Vagina (tissue), 2 donors: Measurements from ENCODE around the gene CPPED1. TPM values are rescaled to one million over a fixed set of nuclear protein-coding genes. Genes with fewer than 3 reads are reported as not detected.

Experiments used
- DNase-seq, 2 donors: peaks; one replicate each; pipeline ENCODE4 v3.0.0-alpha.2; 2017; ENCODE audit errors: extremely low spot score in 2 of 2
- H3K27ac ChIP-seq: fragments of 200-600 bp; sonication (generic); one replicate; pipeline ENCODE4 v1.5.1; 2019
- H3K27me3 ChIP-seq: fragments of 200-600 bp; sonication (generic); one replicate; pipeline ENCODE4 v1.5.1; 2019
- H3K36me3 ChIP-seq, 2 donors: fragments of 200-600 bp; sonication (generic); one replicate each; pipeline ENCODE4 v1.5.1; 2017 to 2019
- H3K4me1 ChIP-seq: fragments of 200-600 bp; sonication (generic); one replicate; pipeline ENCODE4 v1.5.1; 2019
- H3K4me3 ChIP-seq, 2 donors: fragments of 200-600 bp; sonication (generic); 1 replicate in 1 of 2; 2 replicates in 1 of 2; pipeline ENCODE4 v1.5.1; 2016 to 2019
- H3K9me3 ChIP-seq: fragments of 200-600 bp; sonication (generic); one replicate; pipeline ENCODE4 v1.5.1; 2019
- POLR2A ChIP-seq, 2 donors: fragments of 450-650 bp; IDR thresholded peaks; one replicate each; pipeline ENCODE4 v1.6.1; 2017; ENCODE audit warnings: antibody characterized with exemption in 2 of 2, mild to moderate bottlenecking in 2 of 2, moderate library complexity in 2 of 2
- POLR2AphosphoS5 ChIP-seq, 2 donors: sonication (generic); formaldehyde crosslinking; IDR thresholded peaks; one replicate each; pipeline ENCODE4 v1.9.0; 2017; ENCODE audit warnings: antibody characterized with exemption in 2 of 2, mild to moderate bottlenecking in 2 of 2, low read depth in 1 of 2; ENCODE audit not compliant: insufficient read depth in 1 of 2
- intact Hi-C: fragments of 100-400 bp; cut with DNase I; formaldehyde crosslinking; loops from one replicate; pipeline ENCODE4 v1.15.1; 2023
- total RNA-seq: library from RNA; depleted of rRNA; stranded (reverse); fragments of >200 nt; gene quantifications from one replicate; pipeline ENCODE4 v1.2.3, GENCODE V29; 2016
- TF ChIP-seq, protein P1 (sequence below), 3 experiments: fragments of 450-650 bp in 2 of 3; fragments of 200-600 bp in 1 of 3; sonication (generic) in 1 of 3; IDR thresholded peaks; one replicate each; pipeline ENCODE4 v1.5.1; 2017 to 2019; ENCODE audit warnings: antibody characterized with exemption in 3 of 3, mild to moderate bottlenecking in 2 of 3, moderate library complexity in 2 of 3

The CPPED1 gene
- total RNA-seq, 1 donor from 2014 or later, result 15.2 TPM

DNA sequence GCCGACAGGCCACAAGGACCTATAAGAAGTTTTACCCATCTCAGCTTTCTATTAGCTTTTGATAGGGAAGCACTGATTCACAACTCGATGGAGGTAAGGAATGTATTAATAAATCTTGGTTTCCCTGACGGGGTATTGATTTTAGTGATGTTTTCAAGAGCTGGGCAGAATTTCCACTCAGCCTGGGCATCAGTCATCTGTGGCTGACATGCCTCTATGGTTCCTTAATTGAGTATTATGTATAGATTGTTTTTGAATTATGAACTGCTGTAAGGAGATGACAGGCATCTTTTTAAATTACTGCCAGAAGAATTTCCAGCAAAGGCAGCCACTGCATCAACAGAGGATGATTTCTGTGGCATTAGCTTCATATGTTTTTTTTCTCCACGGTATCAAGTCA is 128.6 kb downstream of the CPPED1 start:
- no peak for DNase-seq
- Histone ChIP-seq H3K27me3 (no peaks in the 10 kb centered on the region), H3K9me3 (no peaks in the 10 kb centered on the region), H3K4me3 (no peak overlapping the region), H3K4me1 (no peaks in the 10 kb centered on the region), H3K36me3 (no peaks in the 10 kb centered on the region), H3K27ac (no peak overlapping the region)
- intact Hi-C loops, result no loop called here
- TF ChIP-seq POLR2AphosphoS5 (IDR thresholded peaks at IDR 0.05; ENCODE audit: insufficient read depth in 1 of 2, low read depth in 1 of 2), result no peak

DNA sequence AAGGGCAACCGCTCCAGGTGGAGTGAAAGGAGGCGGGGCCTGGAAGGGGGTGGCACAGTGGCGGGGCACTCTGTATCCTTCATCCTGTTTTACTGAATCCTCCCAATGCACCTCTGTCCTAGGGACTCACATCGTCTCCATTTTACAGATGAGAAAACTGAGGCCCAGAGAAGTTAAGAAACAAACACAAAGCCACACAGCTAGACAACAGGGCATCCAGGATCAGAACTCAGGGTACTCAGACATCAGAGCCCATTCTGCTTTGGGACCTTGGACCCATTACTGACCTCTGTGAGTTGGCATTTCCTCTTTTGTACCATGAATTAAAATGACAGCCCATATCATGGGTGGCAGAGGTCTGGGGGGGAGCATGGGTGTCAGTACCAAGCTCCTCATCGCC is 129.2 kb downstream of the CPPED1 start:
- intact Hi-C loops, result no loop called here
- H3K36me3 ChIP-seq, result no peaks in the 10 kb centered on the region
- no peaks in the 10 kb centered on the region for H3K27me3 ChIP-seq
- DNase-seq, result no peak
- TF ChIP-seq, protein P1, sequence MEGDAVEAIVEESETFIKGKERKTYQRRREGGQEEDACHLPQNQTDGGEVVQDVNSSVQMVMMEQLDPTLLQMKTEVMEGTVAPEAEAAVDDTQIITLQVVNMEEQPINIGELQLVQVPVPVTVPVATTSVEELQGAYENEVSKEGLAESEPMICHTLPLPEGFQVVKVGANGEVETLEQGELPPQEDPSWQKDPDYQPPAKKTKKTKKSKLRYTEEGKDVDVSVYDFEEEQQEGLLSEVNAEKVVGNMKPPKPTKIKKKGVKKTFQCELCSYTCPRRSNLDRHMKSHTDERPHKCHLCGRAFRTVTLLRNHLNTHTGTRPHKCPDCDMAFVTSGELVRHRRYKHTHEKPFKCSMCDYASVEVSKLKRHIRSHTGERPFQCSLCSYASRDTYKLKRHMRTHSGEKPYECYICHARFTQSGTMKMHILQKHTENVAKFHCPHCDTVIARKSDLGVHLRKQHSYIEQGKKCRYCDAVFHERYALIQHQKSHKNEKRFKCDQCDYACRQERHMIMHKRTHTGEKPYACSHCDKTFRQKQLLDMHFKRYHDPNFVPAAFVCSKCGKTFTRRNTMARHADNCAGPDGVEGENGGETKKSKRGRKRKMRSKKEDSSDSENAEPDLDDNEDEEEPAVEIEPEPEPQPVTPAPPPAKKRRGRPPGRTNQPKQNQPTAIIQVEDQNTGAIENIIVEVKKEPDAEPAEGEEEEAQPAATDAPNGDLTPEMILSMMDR (IDR thresholded peaks at IDR 0.05), result no peak
- TF ChIP-seq POLR2AphosphoS5 (IDR thresholded peaks at IDR 0.05; ENCODE audit: insufficient read depth in 1 of 2, low read depth in 1 of 2), result no peak
- TF ChIP-seq POLR2A (IDR thresholded peaks at IDR 0.05), result no peak
- H3K27ac ChIP-seq, result no peak overlapping the region
- no peaks in the 10 kb centered on the region for H3K9me3 ChIP-seq
- no peaks in the 10 kb centered on the region for H3K4me1 ChIP-seq
- no peak overlapping the region for H3K4me3 ChIP-seq

DNA sequence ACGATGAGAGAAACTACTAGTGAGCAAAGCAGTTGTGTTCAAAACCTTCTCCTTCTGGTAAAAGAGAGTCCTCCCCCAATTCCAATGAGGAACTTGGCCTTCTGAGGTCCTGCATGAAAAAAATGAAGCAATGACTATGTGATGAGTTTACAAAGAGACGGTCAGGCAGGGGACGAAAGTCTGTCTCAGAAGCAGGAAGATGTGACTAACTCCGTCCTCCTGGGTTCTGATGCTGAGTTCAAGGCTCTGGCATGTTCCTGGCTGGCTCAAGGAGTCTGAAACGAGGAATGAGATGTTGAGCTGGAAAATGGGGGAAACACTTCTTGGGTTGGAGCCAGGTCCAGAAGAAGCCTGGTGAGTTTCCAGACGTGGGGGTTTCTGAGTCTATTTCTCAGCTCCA is 129.6 kb downstream of the CPPED1 start:
- TF ChIP-seq POLR2AphosphoS5 (IDR thresholded peaks at IDR 0.05; ENCODE audit: insufficient read depth in 1 of 2, low read depth in 1 of 2) (no peak), POLR2A (IDR thresholded peaks at IDR 0.05) (no peak)
- TF ChIP-seq, protein P1 (IDR thresholded peaks at IDR 0.05), result no peak

DNA sequence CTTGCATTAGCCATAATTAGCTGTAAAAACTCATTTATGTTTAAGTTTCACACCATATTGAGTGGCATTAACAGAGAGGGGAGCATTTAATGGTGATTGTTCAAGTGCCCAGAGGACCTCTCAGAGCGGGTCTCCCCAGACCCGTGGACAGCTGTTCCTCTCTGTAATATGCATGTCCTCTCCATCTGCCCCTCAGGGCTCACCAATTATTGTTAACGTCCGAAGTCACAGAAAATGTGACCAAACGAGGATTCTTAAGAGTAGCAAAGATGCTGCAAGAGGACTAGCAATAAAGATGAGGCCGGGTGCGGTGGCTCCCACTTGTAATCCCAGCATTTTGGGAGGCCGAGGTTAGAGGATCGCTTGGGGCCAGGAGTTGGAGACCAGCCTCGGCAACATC is 130.2 kb downstream of the CPPED1 start:
- H3K4me1 ChIP-seq, result no peaks in the 10 kb centered on the region
- no peak overlapping the region for H3K4me3 ChIP-seq
- H3K27me3 ChIP-seq, result no peaks in the 10 kb centered on the region
- TF ChIP-seq POLR2AphosphoS5 (IDR thresholded peaks at IDR 0.05; ENCODE audit: insufficient read depth in 1 of 2, low read depth in 1 of 2), result no peak
- no peak for TF ChIP-seq POLR2A (IDR thresholded peaks at IDR 0.05)
- TF ChIP-seq, protein P1 (IDR thresholded peaks at IDR 0.05), result no peak
- peaks cover 4% of the 10 kb centered on the region for H3K9me3 ChIP-seq
- no peaks in the 10 kb centered on the region for H3K36me3 ChIP-seq
- intact Hi-C loops, result no loop called here
- no peak for DNase-seq
- H3K27ac ChIP-seq, result no peak overlapping the region

More for the DNA sequence above, 129.6 kb downstream of the CPPED1 start:
- H3K9me3 ChIP-seq, result no peaks in the 10 kb centered on the region
- intact Hi-C loops, result no loop called here
- no peak overlapping the region for H3K4me3 ChIP-seq
- DNase-seq, result no peak
- H3K27me3 ChIP-seq, result no peaks in the 10 kb centered on the region
- no peak overlapping the region for H3K27ac ChIP-seq
- H3K4me1 ChIP-seq, result no peaks in the 10 kb centered on the region
- no peaks in the 10 kb centered on the region for H3K36me3 ChIP-seq

DNA sequence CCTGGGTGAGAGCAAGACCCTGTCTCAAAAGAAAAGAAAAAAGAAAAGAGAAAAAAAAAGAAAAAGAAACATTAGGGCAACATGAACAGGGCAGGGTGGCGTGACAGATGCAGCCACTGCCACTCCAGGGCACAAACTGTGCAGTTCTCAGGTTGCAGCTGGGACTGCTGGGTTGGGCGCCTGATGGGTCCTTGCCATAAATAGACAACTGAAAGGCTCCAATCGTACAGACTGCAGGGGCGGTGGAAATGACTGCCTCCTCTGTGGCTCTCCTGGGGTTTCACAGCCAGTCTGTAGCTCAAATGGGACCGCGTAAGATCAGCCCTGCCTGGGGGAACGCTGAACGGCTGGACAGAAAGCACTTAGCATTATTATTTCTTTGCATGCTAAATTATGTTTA is 130.7 kb downstream of the CPPED1 start:
- Histone ChIP-seq H3K9me3 (peaks cover 4% of the 10 kb centered on the region), H3K36me3 (no peaks in the 10 kb centered on the region), H3K4me1 (no peaks in the 10 kb centered on the region), H3K27ac (no peak overlapping the region), H3K4me3 (no peak overlapping the region), H3K27me3 (no peaks in the 10 kb centered on the region)
- intact Hi-C loops, result no loop called here
- DNase-seq, result no peak
- TF ChIP-seq POLR2AphosphoS5 (IDR thresholded peaks at IDR 0.05; ENCODE audit: insufficient read depth in 1 of 2, low read depth in 1 of 2), result no peak
- TF ChIP-seq, protein P1 (IDR thresholded peaks at IDR 0.05), result no peak
- no peak for TF ChIP-seq POLR2A (IDR thresholded peaks at IDR 0.05)
